CD4-positive, alpha-beta memory T cell (primary cell): ENCODE data around the gene RGS10. TPM values are rescaled to one million over a fixed set of nuclear protein-coding genes. Genes with fewer than 3 reads are reported as not detected.
"Not testable (repeated sequence)": the region's sequence is repeated elsewhere in the genome, so short reads cannot be mapped to it uniquely, and the experiment has no call there.

Experiments
- CTCF ChIA-PET: fragments of 350-600 bp; sonication (Branson Sonifier 250); formaldehyde crosslinking; loops from one replicate; lab custom pipeline; 2021; ENCODE audit warnings: inconsistent platforms; ENCODE audit not compliant: partially characterized antibody; lab: Charles Lee
- POLR2A ChIA-PET: fragments of 350-600 bp; sonication (Branson Sonifier 250); formaldehyde crosslinking; loops from one replicate; lab custom pipeline; 2021; ENCODE audit not compliant: partially characterized antibody; lab: Charles Lee
- DNase-seq, 5 donors: peaks; one replicate each; pipeline versions ENCODE4 v3.0.0 to v3.0.0-alpha.2; 2020 to 2022; ENCODE audit warnings: mixed read lengths in 1 of 5
- H3K27ac ChIP-seq: one replicate; pipeline ENCODE4 v1.7.0; 2013; ENCODE audit warnings: low read depth, low read length
- H3K27me3 ChIP-seq: 2 replicates; pipeline ENCODE4 v1.7.0; 2013; ENCODE audit warnings: mild to moderate bottlenecking, low read length, moderate library complexity; ENCODE audit not compliant: insufficient read depth
- H3K36me3 ChIP-seq: 2 replicates; pipeline ENCODE4 v1.7.0; 2013; ENCODE audit warnings: mild to moderate bottlenecking, low read length, moderate library complexity; ENCODE audit not compliant: insufficient read depth
- H3K4me1 ChIP-seq: 2 replicates; pipeline ENCODE4 v1.7.0; 2013; ENCODE audit warnings: mild to moderate bottlenecking, low read length, moderate library complexity; ENCODE audit not compliant: insufficient read depth
- H3K4me3 ChIP-seq, 2 donors: one replicate each; pipeline ENCODE4 v1.7.0; 2013; ENCODE audit warnings: low read length in 2 of 2, mild to moderate bottlenecking in 1 of 2
- H3K9me3 ChIP-seq, 2 donors: one replicate each; pipeline ENCODE4 v1.7.0; 2013; ENCODE audit warnings: low read length in 2 of 2, control low read depth in 1 of 2; ENCODE audit not compliant: control insufficient read depth in 1 of 2
- H3K27ac Mint-ChIP-seq, 7 donors: one replicate each; pipeline ENCODE4 v1.8.0; 2020 to 2021; ENCODE audit warnings: mixed read lengths in 7 of 7, mild to moderate bottlenecking in 6 of 7, inconsistent platforms in 3 of 7, moderate library complexity in 3 of 7
- H3K27me3 Mint-ChIP-seq, 2 donors: one replicate each; pipeline ENCODE4 v1.8.0; 2020 to 2021; ENCODE audit warnings: mixed read lengths in 2 of 2
- H3K36me3 Mint-ChIP-seq, 2 donors: one replicate each; pipeline ENCODE4 v1.8.0; 2020 to 2021; ENCODE audit warnings: mixed read lengths in 2 of 2, inconsistent platforms in 1 of 2, mild to moderate bottlenecking in 1 of 2
- H3K4me1 Mint-ChIP-seq, 4 donors: one replicate each; pipeline ENCODE4 v1.8.0; 2020 to 2021; ENCODE audit warnings: mixed read lengths in 4 of 4, mild to moderate bottlenecking in 1 of 4
- H3K4me3 Mint-ChIP-seq, 8 donors: one replicate each; pipeline ENCODE4 v1.8.0; 2020 to 2021; ENCODE audit warnings: mixed read lengths in 8 of 8, mild to moderate bottlenecking in 7 of 8, moderate library complexity in 6 of 8, inconsistent platforms in 3 of 8
- H3K9me3 Mint-ChIP-seq, 8 donors: one replicate each; pipeline ENCODE4 v1.8.0; 2020 to 2021; ENCODE audit warnings: mixed read lengths in 8 of 8, mild to moderate bottlenecking in 5 of 8, inconsistent platforms in 3 of 8, moderate library complexity in 1 of 8
- intact Hi-C: fragments of 100-400 bp; cut with micrococcal nuclease; formaldehyde crosslinking; loops from one replicate; pipeline ENCODE4 v1.15.1; 2023
- polyA plus RNA-seq, 2 donors: library from polyadenylated mRNA; unstranded; fragments of 300-500 nt; fragmentation: Illumina TruSeq; gene quantifications; one replicate each; pipeline ENCODE4 v1.2.3, GENCODE V29; 2021
- total RNA-seq, 2 experiments: library from RNA; stranded (reverse); gene quantifications; one replicate each; pipeline ENCODE4 v1.2.3, GENCODE V29; 2021

RGS10 gene
- total and polyA plus RNA-seq, 4 experiments from 2014 or later: 115 to 187 (median 137) TPM

- H3K9me3 ChIP-seq, H3K36me3 Mint-ChIP-seq, CTCF ChIA-PET, H3K27me3 ChIP-seq, H3K9me3 Mint-ChIP-seq, H3K27ac Mint-ChIP-seq, H3K4me3 ChIP-seq, DNase-seq, H3K27ac ChIP-seq, H3K4me1 ChIP-seq, H3K4me1 Mint-ChIP-seq, H3K36me3 ChIP-seq, POLR2A ChIA-PET, H3K27me3 Mint-ChIP-seq, H3K4me3 Mint-ChIP-seq, intact Hi-C loops: not testable (repeated sequence)
Observed at GRCh38 chr10:119559511-119559910, 17.0 kb upstream of the RGS10 start.

- not testable (repeated sequence) for H3K27ac Mint-ChIP-seq, H3K36me3 Mint-ChIP-seq
Observed at GRCh38 chr10:119556081-119556480, 13.6 kb upstream of the RGS10 start.

GRCh38 chr10:119555178-119555784 lies 12.8 kb upstream of the RGS10 start:
- Mint-ChIP-seq H3K4me1 (no peaks in the 10 kb centered on the region), H3K9me3 (no peaks in the 10 kb centered on the region), H3K4me3 (no peak overlapping the region), H3K27me3 (no peaks in the 10 kb centered on the region), H3K36me3 (no peaks in the 10 kb centered on the region), H3K27ac (no peak overlapping the region)
- Histone ChIP-seq H3K27me3 (no peaks in the 10 kb centered on the region), H3K9me3 (no peaks in the 10 kb centered on the region), H3K4me1 (no peaks in the 10 kb centered on the region), H3K27ac (no peak overlapping the region), H3K4me3 (no peak overlapping the region), H3K36me3 (no peaks in the 10 kb centered on the region)
- POLR2A ChIA-PET: interaction anchor here (0.6 kb wide), 1 partner anchor 169 kb away, joined by 3 read pairs; no protein-coding TSS in a partner anchor
- CTCF ChIA-PET: no interaction called here
- DNase-seq: no peak
- intact Hi-C loops: no loop called here

More at GRCh38 chr10:119556081-119556480, 13.6 kb upstream of the RGS10 start:
- H3K4me1 ChIP-seq, H3K4me1 Mint-ChIP-seq, H3K4me3 Mint-ChIP-seq, H3K27ac ChIP-seq, H3K27me3 ChIP-seq, intact Hi-C loops, H3K4me3 ChIP-seq, DNase-seq, H3K36me3 ChIP-seq, POLR2A ChIA-PET, H3K9me3 ChIP-seq, H3K27me3 Mint-ChIP-seq, H3K9me3 Mint-ChIP-seq: not testable (repeated sequence)
- CTCF ChIA-PET: interaction anchor here (1.2 kb wide), 1 partner anchor 29 kb away, joined by 4 read pairs; no protein-coding TSS in a partner anchor

- no peaks in the 10 kb centered on the region for H3K9me3 Mint-ChIP-seq
- H3K4me3 Mint-ChIP-seq: no peak overlapping the region
- DNase-seq: no peak
- no peaks in the 10 kb centered on the region for H3K27me3 ChIP-seq
- H3K36me3 Mint-ChIP-seq: no peaks in the 10 kb centered on the region
- H3K27ac ChIP-seq: no peak overlapping the region
- no peak overlapping the region for H3K27ac Mint-ChIP-seq
- ChIA-PET CTCF (no interaction called here), POLR2A (no interaction called here)
- no peak overlapping the region for H3K4me3 ChIP-seq
- no peaks in the 10 kb centered on the region for H3K36me3 ChIP-seq
- H3K4me1 Mint-ChIP-seq: peaks cover 0 to 1% (median 0%) of the 10 kb centered on the region in 4 donors
- H3K4me1 ChIP-seq: no peaks in the 10 kb centered on the region
- no peaks in the 10 kb centered on the region for H3K27me3 Mint-ChIP-seq
- no peaks in the 10 kb centered on the region for H3K9me3 ChIP-seq
- intact Hi-C loops: no loop called here
Observed at GRCh38 chr10:119550827-119551226, 8.3 kb upstream of the RGS10 start.

GRCh38 chr10:119549247-119549999 lies 6.9 kb upstream of the RGS10 start:
- Histone ChIP-seq H3K27me3 (no peaks in the 10 kb centered on the region), H3K4me1 (no peaks in the 10 kb centered on the region), H3K27ac (no peak overlapping the region), H3K36me3 (no peaks in the 10 kb centered on the region), H3K4me3 (no peak overlapping the region), H3K9me3 (no peaks in the 10 kb centered on the region)
- ChIA-PET POLR2A (no interaction called here), CTCF (interaction anchor here (0.7 kb wide), 2 partner anchors 14 to 350 kb away, joined by 3 to 5 read pairs; no protein-coding TSS in a partner anchor)
- Mint-ChIP-seq H3K36me3 (no peaks in the 10 kb centered on the region), H3K4me1 (peaks cover 0 to 1% (median 0%) of the 10 kb centered on the region in 4 donors), H3K4me3 (no peak overlapping the region), H3K27me3 (no peaks in the 10 kb centered on the region), H3K27ac (peak overlapping the region in 1 of 7 donors; percentile 25), H3K9me3 (no peaks in the 10 kb centered on the region)
- intact Hi-C loops: no loop called here
- DNase-seq: no peak

- no peaks in the 10 kb centered on the region for H3K27me3 ChIP-seq
- intact Hi-C loops: no loop called here
- CTCF ChIA-PET: interaction anchor here (1.2 to 5.1 kb wide), 3 partner anchors 102 to 347 kb away, joined by 3 to 48 read pairs (median 3); no protein-coding TSS in a partner anchor
- H3K27me3 Mint-ChIP-seq: no peaks in the 10 kb centered on the region
- H3K27ac ChIP-seq: no peak overlapping the region
- peaks cover 14% of the 10 kb centered on the region for H3K4me1 ChIP-seq
- DNase-seq: no peak
- peaks cover 0 to 7% of the 10 kb centered on the region in 2 donors for H3K36me3 Mint-ChIP-seq
- no peak overlapping the region for H3K4me3 ChIP-seq
- peaks cover 6 to 15% (median 11%) of the 10 kb centered on the region in 4 donors for H3K4me1 Mint-ChIP-seq
- no peaks in the 10 kb centered on the region for H3K9me3 Mint-ChIP-seq
- H3K9me3 ChIP-seq: no peaks in the 10 kb centered on the region
- POLR2A ChIA-PET: no interaction called here
- H3K27ac Mint-ChIP-seq: no peak overlapping the region
- H3K36me3 ChIP-seq: no peaks in the 10 kb centered on the region
- peak overlapping the region in 1 of 8 donors; percentile 31 for H3K4me3 Mint-ChIP-seq
Observed at GRCh38 chr10:119546009-119546408, 3.5 kb upstream of the RGS10 start.

GRCh38 chr10:119545310-119545709 lies 2.8 kb upstream of the RGS10 start:
- H3K27ac Mint-ChIP-seq: peak overlapping the region in 1 of 7 donors; percentile 29

More at GRCh38 chr10:119545310-119545709, 2.8 kb upstream of the RGS10 start:
- DNase-seq: no peak
- Histone ChIP-seq H3K27ac (no peak overlapping the region), H3K36me3 (no peaks in the 10 kb centered on the region), H3K4me1 (peaks cover 21% of the 10 kb centered on the region), H3K9me3 (no peaks in the 10 kb centered on the region), H3K27me3 (no peaks in the 10 kb centered on the region), H3K4me3 (no peak overlapping the region)
- ChIA-PET CTCF (interaction anchor here (1.2 to 5.1 kb wide), 5 partner anchors 44 to 346 kb away, joined by 3 to 50 read pairs (median 39); no protein-coding TSS in a partner anchor), POLR2A (no interaction called here)
- Mint-ChIP-seq H3K4me3 (peak overlapping the region in 2 of 8 donors; percentile 31 to 32), H3K4me1 (peaks cover 10 to 22% (median 18%) of the 10 kb centered on the region in 4 donors), H3K27me3 (no peaks in the 10 kb centered on the region), H3K9me3 (no peaks in the 10 kb centered on the region), H3K36me3 (peaks cover 0 to 7% of the 10 kb centered on the region in 2 donors)
- intact Hi-C loops: no loop called here
